Stimulated activated CD8-positive, alpha-beta memory T cell treated with anti-CD3 and anti-CD28 coated beads, Interleukin-2, amount 100 ng/mL, for 1 hour (primary cell): ENCODE measurements around the gene AGAP5.

Experiments used
- DNase-seq, 2 donors: peaks; one replicate each; pipeline ENCODE4 v3.0.0-alpha.2; 2020; ENCODE audit warnings: low read depth in 2 of 2

The AGAP5 gene

DNA sequence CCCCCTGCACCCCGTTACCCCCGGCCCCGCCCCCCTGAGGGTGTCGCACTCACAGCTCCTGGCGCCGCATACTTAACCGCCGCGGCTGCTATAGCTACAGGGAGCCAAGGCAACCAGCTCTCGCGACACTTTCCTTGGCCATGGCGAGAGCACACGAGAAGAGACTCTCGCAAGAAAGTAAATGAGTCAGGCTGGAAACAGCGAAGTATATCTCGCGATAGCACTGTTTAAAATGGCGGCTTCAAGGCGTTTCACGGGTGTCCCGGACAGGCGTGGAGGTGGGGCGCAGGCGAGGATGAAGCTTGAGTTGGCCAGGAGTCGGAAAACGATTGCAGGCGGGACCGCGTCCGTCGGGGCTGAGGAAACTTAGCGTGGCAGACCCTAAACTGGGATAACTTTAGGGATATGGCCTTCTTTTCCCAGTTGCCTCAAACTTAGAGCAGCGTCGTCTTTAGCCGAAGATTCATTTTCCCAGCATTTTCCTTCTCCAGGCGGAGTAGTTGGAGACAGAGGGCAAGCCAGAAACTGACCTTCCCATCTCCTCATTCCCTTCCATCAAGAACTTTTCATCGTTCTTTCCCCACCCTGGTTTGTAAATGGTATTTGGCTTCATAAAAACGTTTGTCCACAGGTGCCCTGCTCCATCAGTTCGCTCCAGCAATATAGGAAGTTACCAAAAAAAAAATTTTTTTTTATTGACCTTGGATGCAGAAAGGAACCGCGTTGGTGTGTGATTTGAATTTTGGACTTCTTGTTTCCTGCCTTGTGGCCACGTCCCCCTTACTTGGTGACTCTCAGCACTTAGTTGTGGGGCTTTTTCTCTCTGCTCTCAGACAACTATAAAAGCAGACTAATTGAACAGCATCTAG is 71.8 kb downstream of the AGAP5 start:
- DNase-seq: peak; percentile 80 to 82

DNA sequence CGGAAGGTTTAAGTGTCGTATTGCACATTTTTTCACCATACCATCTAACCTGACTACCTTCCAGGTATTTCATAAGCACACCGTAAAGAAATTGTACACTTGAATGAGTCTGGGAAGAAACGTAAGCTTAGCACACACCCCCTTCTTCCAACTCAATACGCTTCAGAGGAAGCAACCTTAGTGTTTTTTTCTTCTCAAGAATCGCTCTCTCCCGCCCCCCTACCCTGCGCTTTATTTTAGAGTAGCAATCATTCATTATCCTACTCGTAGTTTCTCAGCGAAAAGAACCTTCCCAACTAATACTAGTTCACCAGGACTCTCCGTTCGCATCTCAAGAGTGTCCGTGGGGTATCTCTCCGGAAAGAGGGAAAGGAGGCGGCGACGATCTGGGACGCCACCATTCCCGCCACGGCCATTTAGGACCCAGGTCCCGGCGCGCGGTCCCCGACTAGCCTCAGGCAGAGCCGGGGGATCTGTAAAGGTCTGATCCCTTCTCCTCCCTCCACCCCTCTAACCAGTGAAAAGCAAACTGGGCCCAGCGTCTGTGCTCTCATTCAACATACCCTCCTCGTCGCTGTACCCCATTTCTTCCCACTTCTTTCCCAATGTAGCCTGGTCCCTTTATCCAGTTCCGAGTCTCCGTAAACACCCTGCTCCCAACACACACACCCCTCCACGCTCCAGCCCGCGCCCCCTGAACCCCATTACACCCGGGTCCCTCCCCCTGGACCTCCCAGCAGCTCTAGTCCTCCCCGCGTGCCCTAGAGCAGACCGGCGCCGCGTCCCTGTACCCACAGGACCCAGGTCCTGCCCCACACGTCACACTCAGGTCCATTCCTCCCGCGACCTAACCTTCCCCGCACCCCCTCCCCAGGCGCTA is 72.7 kb downstream of the AGAP5 start:
- no peak for DNase-seq
